ENCODE measurements around the gene UPK2.

GRCh38 chr11:118923721-118924587 is 32.1 kb upstream of the UPK2 start:
- no peak for TF ChIP-seq CTCF (IDR thresholded peaks at IDR 0.05)
- TF ChIP-seq POLR2A (IDR thresholded peaks at IDR 0.05): no peak

Data from uterus (tissue), 2 donors.